ENCODE results near the gene RPS16. TPM values are rescaled to one million over a fixed set of nuclear protein-coding genes. Genes with fewer than 3 reads are reported as not detected.
"Not testable (repeated sequence)": the region's sequence is repeated elsewhere in the genome, so short reads cannot be mapped to it uniquely, and the experiment has no call there.

The RPS16 gene
- total RNA-seq, 6 experiments from 2014 or later: 448 to 643 (median 568) TPM

- ATAC-seq (no peak), DNase-seq (no peak)
- 86% methylated on average over 7 of the region's 18 CpGs for WGBS (ENCODE audit: insufficient coverage, low coverage, low lambda C conversion rate, missing lambda C conversion rate)
- no peaks in the 10 kb centered on the region for H3K4me1 ChIP-seq
- H3K27ac ChIP-seq: no peak overlapping the region
- intact Hi-C loops (cut with DNase I): no loop called here
- no peaks in the 10 kb centered on the region for H3K9me3 ChIP-seq
- H3K27me3 ChIP-seq: no peaks in the 10 kb centered on the region
- no peak overlapping the region for H3K4me3 ChIP-seq
- no peak for TF ChIP-seq POLR2A (IDR thresholded peaks at IDR 0.05)
- TF ChIP-seq CTCF (IDR thresholded peaks at IDR 0.05): no peak
- peaks cover 0 to 76% (median 34%) of the 10 kb centered on the region in 4 donors for H3K36me3 ChIP-seq
Observed at GRCh38 chr19:39465956-39466747, 30.4 kb upstream of the RPS16 start.

GRCh38 chr19:39463403-39463802 lies 27.7 kb upstream of the RPS16 start:
- DNase-seq: no peak
- Histone ChIP-seq H3K27ac (no peak overlapping the region), H3K9me3 (no peaks in the 10 kb centered on the region), H3K4me3 (no peak overlapping the region), H3K27me3 (no peaks in the 10 kb centered on the region), H3K4me1 (no peaks in the 10 kb centered on the region), H3K36me3 (peaks cover 0 to 74% (median 33%) of the 10 kb centered on the region in 4 donors)
- ATAC-seq: no peak
- intact Hi-C loops (cut with DNase I): no loop called here
- WGBS (ENCODE audit: insufficient coverage, low coverage, low lambda C conversion rate, missing lambda C conversion rate): 56% methylated on average over 3 of the region's 3 CpGs
- TF ChIP-seq CTCF (IDR thresholded peaks at IDR 0.05) (no peak), POLR2A (IDR thresholded peaks at IDR 0.05) (no peak)

GRCh38 chr19:39451257-39451656 lies 15.5 kb upstream of the RPS16 start:
- H3K4me3 ChIP-seq; H3K27ac ChIP-seq; H3K9me3 ChIP-seq; DNase-seq; intact Hi-C loops (cut with DNase I); H3K27me3 ChIP-seq: not testable (repeated sequence)
- H3K36me3 ChIP-seq: peaks cover 0 to 28% (median 1%) of the 10 kb centered on the region in 4 donors
- H3K4me1 ChIP-seq: peaks cover 0 to 39% (median 16%) of the 10 kb centered on the region in 4 donors
- WGBS (ENCODE audit: insufficient coverage, low coverage, low lambda C conversion rate, missing lambda C conversion rate): 44% methylated on average over 8 of the region's 8 CpGs
- peak; percentile 24 to 74 (median 58) for ATAC-seq

- 61% methylated on average over 3 of the region's 8 CpGs for WGBS (ENCODE audit: insufficient coverage, low coverage, low lambda C conversion rate, missing lambda C conversion rate)
- H3K4me3 ChIP-seq: no peak overlapping the region
- H3K27me3 ChIP-seq: no peaks in the 10 kb centered on the region
- H3K9me3 ChIP-seq: no peaks in the 10 kb centered on the region
- H3K27ac ChIP-seq: no peak overlapping the region
- H3K36me3 ChIP-seq: peaks cover 0 to 20% (median 1%) of the 10 kb centered on the region in 4 donors
- ATAC-seq (no peak), DNase-seq (no peak)
- intact Hi-C loops (cut with DNase I): no loop called here
- H3K4me1 ChIP-seq: peaks cover 0 to 45% (median 17%) of the 10 kb centered on the region in 4 donors
- TF ChIP-seq POLR2A (IDR thresholded peaks at IDR 0.05) (no peak), CTCF (IDR thresholded peaks at IDR 0.05) (no peak)
Observed at GRCh38 chr19:39449116-39449797, 13.5 kb upstream of the RPS16 start.

- Histone ChIP-seq H3K27me3 (no peaks in the 10 kb centered on the region), H3K27ac (no peak overlapping the region), H3K4me3 (no peak overlapping the region), H3K9me3 (no peaks in the 10 kb centered on the region), H3K36me3 (peaks cover 0 to 11% (median under 1%) of the 10 kb centered on the region in 4 donors), H3K4me1 (peaks cover 0 to 47% (median 18%) of the 10 kb centered on the region in 4 donors)
- WGBS (ENCODE audit: insufficient coverage, low coverage, low lambda C conversion rate, missing lambda C conversion rate): 32% methylated on average over 3 of the region's 3 CpGs
- TF ChIP-seq POLR2A (IDR thresholded peaks at IDR 0.05) (no peak), CTCF (IDR thresholded peaks at IDR 0.05) (no peak)
- ATAC-seq: no peak
- intact Hi-C loops (cut with DNase I): no loop called here
- no peak for DNase-seq
Observed at GRCh38 chr19:39448271-39448670, 12.5 kb upstream of the RPS16 start.

Data from right lobe of liver (tissue), 6 donors.